ENCODE measurements around the gene MYT1. TPM values are rescaled to one million over a fixed set of nuclear protein-coding genes. Genes with fewer than 3 reads are reported as not detected.

Gene MYT1
- total RNA-seq, 1 experiment from 2014 or later, result not detected

- no peak for DNase-seq (ENCODE audit: low read depth)
These were observed 24.8 kb upstream of the MYT1 start for GRCh38 chr20:64139199-64140060.

DNA sequence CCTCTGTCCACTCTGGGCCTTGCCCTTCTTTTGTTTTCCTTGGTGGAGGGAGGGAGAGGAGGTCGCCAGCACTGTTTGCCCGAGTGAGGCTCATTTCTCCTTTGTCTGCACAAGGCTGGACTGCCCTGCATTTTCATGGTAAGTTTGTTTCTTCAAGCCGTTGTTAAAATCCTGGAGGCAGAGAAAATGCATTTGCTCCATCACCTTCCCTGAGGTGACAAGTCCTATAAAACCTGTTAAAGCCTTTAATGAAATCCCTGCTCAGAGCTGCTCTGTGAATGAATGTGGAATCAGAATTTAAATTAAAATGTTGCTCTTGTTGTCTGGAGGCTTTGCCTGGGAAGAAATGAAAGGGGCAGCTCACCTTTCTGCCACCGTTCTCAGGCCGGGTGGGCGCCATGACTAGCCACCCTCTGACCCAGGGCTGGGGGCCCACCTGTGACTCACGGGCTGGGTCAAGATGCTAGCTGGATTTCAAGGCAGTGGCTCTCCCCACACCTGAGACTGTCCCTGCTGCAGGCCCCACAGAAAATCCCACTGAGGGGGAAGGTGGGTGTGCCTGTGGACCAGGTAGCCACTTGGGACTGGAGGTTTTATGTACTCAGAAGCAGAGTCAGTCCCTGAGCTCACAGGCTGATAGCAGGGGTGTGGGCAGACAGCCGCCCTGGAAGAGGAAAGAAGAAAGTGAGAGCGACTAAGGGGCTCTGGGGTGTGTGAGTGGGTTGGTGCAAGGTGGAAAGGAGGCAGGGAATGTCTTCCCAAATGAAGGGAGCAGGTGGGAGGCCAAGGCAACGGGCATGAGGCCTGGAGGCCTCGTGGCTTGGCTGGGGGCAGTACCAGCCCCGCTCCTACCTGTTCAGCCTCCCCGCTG lies 24.0 kb upstream of the MYT1 start:
- DNase-seq (ENCODE audit: low read depth), result no peak

GRCh38 chr20:64140956-64141355 lies 23.3 kb upstream of the MYT1 start:
- no peak for DNase-seq (ENCODE audit: low read depth)

DNA sequence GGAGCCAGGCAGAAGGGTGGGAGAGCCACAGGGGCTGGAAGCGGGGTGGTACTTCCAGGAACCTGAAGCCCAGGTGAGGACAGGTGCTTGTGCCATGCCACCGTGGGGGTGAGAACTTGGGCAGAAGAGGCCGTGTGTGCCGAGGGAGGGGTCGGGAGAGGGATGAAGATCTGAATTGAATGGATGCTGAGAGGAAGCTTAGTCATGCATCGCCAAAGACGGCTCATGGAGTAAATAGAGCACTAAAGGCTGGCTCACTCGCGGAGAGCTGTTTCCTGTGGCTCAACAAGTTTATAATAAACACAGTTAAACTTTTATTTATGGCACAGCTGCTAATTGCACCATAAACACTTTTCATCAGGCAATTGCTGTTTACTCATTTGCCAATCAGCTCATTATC lies 21.7 kb upstream of the MYT1 start:
- no peak for DNase-seq (ENCODE audit: low read depth)

GRCh38 chr20:64143018-64143801 lies 21.0 kb upstream of the MYT1 start:
- DNase-seq (ENCODE audit: low read depth), result no peak

GRCh38 chr20:64144144-64144912 lies 19.9 kb upstream of the MYT1 start:
- no peak for DNase-seq (ENCODE audit: low read depth)

DNA sequence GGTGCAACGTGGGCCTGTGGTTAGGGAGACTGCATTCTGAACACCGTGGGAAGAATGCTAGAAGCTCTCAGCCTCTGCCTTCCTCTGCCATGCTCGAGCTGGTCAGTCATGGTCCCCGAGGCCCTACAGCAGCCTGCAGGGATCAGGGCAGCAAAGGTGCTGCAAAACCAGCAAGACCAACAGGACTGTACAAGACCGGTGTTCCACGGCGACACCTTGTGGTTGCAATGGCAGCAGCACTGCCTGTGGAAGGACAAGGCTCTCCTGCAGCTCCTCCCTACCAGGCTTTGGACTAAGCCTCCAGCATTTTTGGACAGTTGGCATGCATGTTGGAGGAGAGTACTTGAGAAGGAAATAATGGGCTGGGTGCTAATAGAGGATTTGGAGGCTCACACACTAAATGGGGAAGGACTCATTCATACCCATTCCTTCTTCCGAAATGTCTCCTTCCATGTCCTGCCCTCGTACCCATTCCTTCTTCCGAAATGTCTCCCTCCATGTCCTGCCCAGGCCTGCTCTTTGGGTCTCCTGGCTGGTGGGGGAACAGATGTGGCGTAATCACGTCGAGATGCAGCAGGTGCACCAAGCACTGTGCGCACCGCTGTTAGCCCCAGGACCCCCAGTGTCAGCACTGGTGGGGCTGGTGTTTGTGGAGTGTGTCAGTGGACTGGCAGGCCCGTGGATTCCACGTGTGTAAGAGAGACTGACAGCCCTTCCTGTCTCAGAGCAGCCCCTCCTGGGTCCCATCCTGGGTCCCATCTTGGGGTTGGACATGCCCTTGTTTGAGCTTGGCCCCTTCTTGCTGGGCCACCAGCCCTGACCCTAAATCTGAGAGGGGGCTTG lies 18.6 kb upstream of the MYT1 start:
- no peak for DNase-seq (ENCODE audit: low read depth)

GRCh38 chr20:64146301-64146935 lies 17.8 kb upstream of the MYT1 start:
- DNase-seq (ENCODE audit: low read depth), result no peak

- no peak for DNase-seq (ENCODE audit: low read depth)
These were observed 17.2 kb upstream of the MYT1 start for GRCh38 chr20:64146936-64147477.

GRCh38 chr20:64148581-64148980 lies 15.7 kb upstream of the MYT1 start:
- DNase-seq (ENCODE audit: low read depth), result no peak

GRCh38 chr20:64149141-64149540 lies 15.1 kb upstream of the MYT1 start:
- no peak for DNase-seq (ENCODE audit: low read depth)

GRCh38 chr20:64149809-64150560 lies 14.3 kb upstream of the MYT1 start:
- no peak for DNase-seq (ENCODE audit: low read depth)

- no peak for DNase-seq (ENCODE audit: low read depth)
These were observed 13.3 kb upstream of the MYT1 start for GRCh38 chr20:64150756-64151632.

- DNase-seq (ENCODE audit: low read depth), result peak; percentile 59
These were observed 12.4 kb upstream of the MYT1 start for GRCh38 chr20:64151633-64152530.

- no peak for DNase-seq (ENCODE audit: low read depth)
These were observed 11.3 kb upstream of the MYT1 start for GRCh38 chr20:64152906-64153305.

DNA sequence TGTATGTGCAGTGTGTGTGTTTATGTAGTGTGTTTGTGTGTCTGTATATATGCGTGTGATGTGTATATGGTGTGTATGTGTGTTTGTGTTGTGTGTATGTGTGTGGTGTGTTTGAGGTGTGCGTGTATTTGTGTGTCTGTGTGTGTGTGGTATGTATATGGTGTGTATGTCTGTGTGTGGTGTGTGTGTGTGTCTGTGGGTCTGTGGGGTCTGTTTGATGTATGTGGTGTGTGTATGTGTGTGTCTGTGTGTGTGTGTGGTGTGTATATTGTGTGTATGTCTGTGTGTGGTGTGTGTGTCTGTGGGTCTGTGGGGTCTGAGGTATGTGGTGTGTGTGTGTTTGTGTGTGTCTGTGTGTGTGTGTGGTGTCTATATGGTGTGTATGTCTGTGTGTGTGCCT lies 10.8 kb upstream of the MYT1 start:
- no peak for DNase-seq (ENCODE audit: low read depth)
